Prostate gland (tissue), 2 donors: ENCODE results near the gene CHRNA9. TPM values are rescaled to one million over a fixed set of nuclear protein-coding genes. Genes with fewer than 3 reads are reported as not detected.
A peak's percentile ranks its signal among the peaks of the same experiment; 100 is the strongest.

Experiments used
- DNase-seq: peaks from one replicate; pipeline ENCODE4 v3.0.0-alpha.2; 2019; ENCODE audit warnings: low spot score
- H3K27ac ChIP-seq, 2 donors: fragments of 200-600 bp; sonication (generic); 2 replicates each; pipeline ENCODE4 v1.5.1; 2017 to 2019
- H3K27me3 ChIP-seq: fragments of 200-600 bp; sonication (generic); replicated peaks from 2 replicates; pipeline ENCODE4 v1.5.1; 2019; ENCODE audit not compliant: insufficient read depth
- H3K36me3 ChIP-seq, 2 donors: fragments of 200-600 bp; sonication (generic); 1 replicate in 1 of 2; 2 replicates in 1 of 2; pipeline versions ENCODE4 v1.5.1 to v1.8.1; 2017 to 2019
- H3K4me1 ChIP-seq: fragments of 200-600 bp; sonication (generic); replicated peaks from 2 replicates; pipeline ENCODE4 v1.5.1; 2019
- H3K4me3 ChIP-seq, 2 donors: fragments of 200-600 bp; sonication (generic); 2 replicates each; pipeline ENCODE4 v1.5.1; 2017 to 2019
- H3K9me3 ChIP-seq: fragments of 200-600 bp; sonication (generic); 2 replicates; pipeline ENCODE4 v1.5.1; 2017
- CTCF ChIP-seq, 4 experiments: fragments of 200-600 bp in 2 of 4; fragments of 450-650 bp in 2 of 4; sonication (generic) in 2 of 4; IDR thresholded peaks; 1 replicate in 3 of 4; 2 replicates in 1 of 4; pipeline ENCODE4 v1.5.1; 2016 to 2019; ENCODE audit warnings: antibody characterized with exemption in 4 of 4, mild to moderate bottlenecking in 2 of 4, moderate library complexity in 2 of 4
- POLR2A ChIP-seq: fragments of 450-650 bp; IDR thresholded peaks from one replicate; pipeline ENCODE4 v1.6.1; 2016; ENCODE audit warnings: antibody characterized with exemption, mild to moderate bottlenecking
- POLR2AphosphoS5 ChIP-seq: sonication (generic); formaldehyde crosslinking; IDR thresholded peaks from one replicate; pipeline ENCODE4 v1.6.1; 2017; ENCODE audit warnings: antibody characterized with exemption
- WGBS: methylation state at CpG from one replicate; pipeline ENCODE4 v1.1.5; 2018; 5-methylcytosine and 5-hydroxymethylcytosine counted together
- intact Hi-C: fragments of 100-400 bp; cut with DNase I; formaldehyde crosslinking; loops from one replicate; pipeline ENCODE4 v1.14.2; 2022
- total RNA-seq, 2 donors: library from RNA; depleted of rRNA; stranded (reverse); fragments of >200 nt; gene quantifications; one replicate each; pipeline ENCODE4 v1.1.0, GENCODE V29; 2016

CHRNA9 gene
- total RNA-seq, 2 donors from 2014 or later: not detected

GRCh38 chr4:40308528-40309122 lies 26.5 kb upstream of the CHRNA9 start:
- Histone ChIP-seq H3K4me1 (no peaks in the 10 kb centered on the region), H3K27me3 (no peaks in the 10 kb centered on the region), H3K9me3 (no peaks in the 10 kb centered on the region), H3K4me3 (no peak overlapping the region), H3K36me3 (no peaks in the 10 kb centered on the region), H3K27ac (no peak overlapping the region)
- WGBS: 83% methylated on average over 4 of the region's 4 CpGs
- DNase-seq: no peak
- no peak for TF ChIP-seq POLR2A
- no peak for TF ChIP-seq POLR2AphosphoS5
- intact Hi-C loops: loop anchor here (2.0 to 5.0 kb wide), 2 partner anchors 156 to 252 kb away; partner anchors contain the start of gene N4BP2

- Histone ChIP-seq H3K36me3 (no peaks in the 10 kb centered on the region), H3K27ac (peak overlapping the region in 1 of 2 donors; percentile 19), H3K4me1 (no peaks in the 10 kb centered on the region), H3K9me3 (no peaks in the 10 kb centered on the region), H3K4me3 (no peak overlapping the region), H3K27me3 (no peaks in the 10 kb centered on the region)
- intact Hi-C loops: loop anchor here (2.0 to 5.0 kb wide), 2 partner anchors 157 to 253 kb away; partner anchors contain the start of gene N4BP2
- 2% methylated on average over 10 of the region's 10 CpGs for WGBS
- peak; percentile 92 for DNase-seq
- TF ChIP-seq POLR2A: no peak
- TF ChIP-seq CTCF (IDR thresholded peaks at IDR 0.05): peak; percentile 75 to 92 (median 89)
- TF ChIP-seq POLR2AphosphoS5: peak; percentile 58
These were observed 25.8 kb upstream of the CHRNA9 start for GRCh38 chr4:40309250-40309774.

GRCh38 chr4:40310225-40310624 lies 24.9 kb upstream of the CHRNA9 start:
- Histone ChIP-seq H3K27ac (no peak overlapping the region), H3K4me3 (no peak overlapping the region), H3K9me3 (no peaks in the 10 kb centered on the region), H3K4me1 (no peaks in the 10 kb centered on the region), H3K36me3 (no peaks in the 10 kb centered on the region), H3K27me3 (no peaks in the 10 kb centered on the region)
- no peak for DNase-seq
- intact Hi-C loops: loop anchor here (10.0 kb wide), 1 partner anchor 845 kb away; no protein-coding TSS in a partner anchor
- WGBS: 97% methylated on average over 8 of the region's 8 CpGs
- TF ChIP-seq POLR2A: no peak
- TF ChIP-seq CTCF (IDR thresholded peaks at IDR 0.05): no peak
- no peak for TF ChIP-seq POLR2AphosphoS5

DNA sequence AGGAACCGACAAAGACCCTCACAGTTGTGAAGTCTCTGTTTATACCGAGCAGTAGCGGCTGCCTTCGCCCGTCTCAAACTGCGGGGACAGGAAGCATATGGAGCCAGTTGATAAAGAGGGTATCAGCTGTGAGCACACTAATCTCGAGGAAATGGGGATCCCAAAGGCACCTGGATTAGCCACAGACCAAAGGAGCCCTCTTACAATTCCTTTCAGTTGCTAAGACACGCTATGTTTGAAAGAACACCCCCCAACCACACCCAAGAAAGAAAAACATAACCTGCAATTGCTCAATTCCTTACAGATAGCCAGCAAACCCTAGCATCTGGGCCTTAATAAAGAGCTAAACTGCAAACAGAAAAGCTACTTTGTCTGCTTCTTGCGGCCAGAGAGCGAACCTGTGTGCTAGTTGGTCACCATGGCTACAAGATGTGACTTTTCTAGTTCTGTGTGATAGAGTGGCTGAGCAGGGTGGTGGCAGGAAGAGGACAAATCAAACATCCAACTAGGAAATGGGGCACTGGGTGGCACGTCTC lies 23.3 kb upstream of the CHRNA9 start:
- intact Hi-C loops: loop anchor here (10.0 kb wide), 1 partner anchor 847 kb away; no protein-coding TSS in a partner anchor
- TF ChIP-seq POLR2A (no peak), POLR2AphosphoS5 (peak; percentile 47)
- peak overlapping the region in 1 of 2 donors; percentile 21 for H3K27ac ChIP-seq
- no peak overlapping the region for H3K4me3 ChIP-seq
- 60% methylated on average over 11 of the region's 11 CpGs for WGBS
- no peaks in the 10 kb centered on the region for H3K27me3 ChIP-seq
- peak; percentile 46 for DNase-seq
- no peaks in the 10 kb centered on the region for H3K36me3 ChIP-seq
- no peaks in the 10 kb centered on the region for H3K4me1 ChIP-seq
- H3K9me3 ChIP-seq: no peaks in the 10 kb centered on the region

GRCh38 chr4:40314951-40315350 lies 20.2 kb upstream of the CHRNA9 start:
- H3K27ac ChIP-seq: no peak overlapping the region
- 98% methylated on average over 5 of the region's 5 CpGs for WGBS
- H3K4me3 ChIP-seq: no peak overlapping the region
- TF ChIP-seq POLR2AphosphoS5 (no peak), POLR2A (no peak), CTCF (IDR thresholded peaks at IDR 0.05) (no peak)
- DNase-seq: no peak
- no peaks in the 10 kb centered on the region for H3K36me3 ChIP-seq
- no peaks in the 10 kb centered on the region for H3K9me3 ChIP-seq
- intact Hi-C loops: loop anchor here (10.0 kb wide), 1 partner anchor 850 kb away; no protein-coding TSS in a partner anchor
- no peaks in the 10 kb centered on the region for H3K4me1 ChIP-seq
- H3K27me3 ChIP-seq: no peaks in the 10 kb centered on the region
